AML-193 (cell line): ENCODE results near the gene SPTB.
"Not testable (repeated sequence)": the region's sequence is repeated elsewhere in the genome, so short reads cannot be mapped to it uniquely, and the experiment has no call there.

Experiments
- DNase-seq, 2 experiments: peaks; one replicate each; lab custom pipeline; 2025; lab: John Stamatoyannopoulos, UW

Gene SPTB

GRCh38 chr14:64879635-64880220 lies at the start of gene SPTB:
TSS of gene SPTB (minus strand) at chr14:64879907. CDS start at chr14:64823094, 56,813 bp downstream.
- DNase-seq = no peak

- DNase-seq = no peak
These were observed 49.3 kb upstream of the SPTB start for GRCh38 chr14:64929014-64929359.

GRCh38 chr14:64928239-64929013 lies 48.7 kb upstream of the SPTB start:
- DNase-seq = no peak

GRCh38 chr14:64927031-64927430 lies 47.3 kb upstream of the SPTB start:
- no peak for DNase-seq

GRCh38 chr14:64926398-64926995 lies 46.8 kb upstream of the SPTB start:
- no peak for DNase-seq

- DNase-seq = no peak
These were observed 43.3 kb upstream of the SPTB start for GRCh38 chr14:64923015-64923414.

GRCh38 chr14:64920465-64920864 lies 40.8 kb upstream of the SPTB start:
- no peak for DNase-seq

- DNase-seq = no peak
These were observed 39.9 kb upstream of the SPTB start for GRCh38 chr14:64919618-64920017.

- DNase-seq = no peak
These were observed 39.5 kb upstream of the SPTB start for GRCh38 chr14:64919215-64919614.

- DNase-seq = no peak
These were observed 38.5 kb upstream of the SPTB start for GRCh38 chr14:64918216-64918615.

- DNase-seq = peak; percentile 55 to 57
These were observed 36.1 kb upstream of the SPTB start for GRCh38 chr14:64915797-64916196.

GRCh38 chr14:64915029-64915424 lies 35.3 kb upstream of the SPTB start:
- no peak for DNase-seq

- DNase-seq = peak; percentile 88 to 92
These were observed 34.7 kb upstream of the SPTB start, which contains the start of gene CHURC1 for GRCh38 chr14:64914237-64915028. TSS of gene CHURC1 (plus strand) at chr14:64914455. CDS start at chr14:64914496, 41 bp downstream.

- DNase-seq = not testable (repeated sequence)
These were observed 33.8 kb upstream of the SPTB start for GRCh38 chr14:64913477-64913876.

- no peak for DNase-seq
These were observed 32.6 kb upstream of the SPTB start for GRCh38 chr14:64912261-64912660.

- DNase-seq = peak; percentile 29 to 32
These were observed 31.3 kb upstream of the SPTB start for GRCh38 chr14:64910847-64911495.

- DNase-seq = no peak
These were observed 26.3 kb upstream of the SPTB start for GRCh38 chr14:64906022-64906421.

GRCh38 chr14:64899958-64900357 lies 20.3 kb upstream of the SPTB start:
- DNase-seq = no peak

GRCh38 chr14:64891839-64892375 lies 12.2 kb upstream of the SPTB start:
- peak; percentile 40 to 70 for DNase-seq

GRCh38 chr14:64891173-64891838 lies 11.6 kb upstream of the SPTB start:
- DNase-seq = no peak

GRCh38 chr14:64889352-64889751 lies 9.6 kb upstream of the SPTB start:
- DNase-seq = no peak
